ENCODE results near the gene C2orf68. TPM values are rescaled to one million over a fixed set of nuclear protein-coding genes. Genes with fewer than 3 reads are reported as not detected.

C2orf68 gene
- total and polyA plus RNA-seq, 2 of the 13 experiments (the other 11 are each of a cell fraction or from before 2014, with no cell fraction given), result 47.1 to 77.4 TPM

DNA sequence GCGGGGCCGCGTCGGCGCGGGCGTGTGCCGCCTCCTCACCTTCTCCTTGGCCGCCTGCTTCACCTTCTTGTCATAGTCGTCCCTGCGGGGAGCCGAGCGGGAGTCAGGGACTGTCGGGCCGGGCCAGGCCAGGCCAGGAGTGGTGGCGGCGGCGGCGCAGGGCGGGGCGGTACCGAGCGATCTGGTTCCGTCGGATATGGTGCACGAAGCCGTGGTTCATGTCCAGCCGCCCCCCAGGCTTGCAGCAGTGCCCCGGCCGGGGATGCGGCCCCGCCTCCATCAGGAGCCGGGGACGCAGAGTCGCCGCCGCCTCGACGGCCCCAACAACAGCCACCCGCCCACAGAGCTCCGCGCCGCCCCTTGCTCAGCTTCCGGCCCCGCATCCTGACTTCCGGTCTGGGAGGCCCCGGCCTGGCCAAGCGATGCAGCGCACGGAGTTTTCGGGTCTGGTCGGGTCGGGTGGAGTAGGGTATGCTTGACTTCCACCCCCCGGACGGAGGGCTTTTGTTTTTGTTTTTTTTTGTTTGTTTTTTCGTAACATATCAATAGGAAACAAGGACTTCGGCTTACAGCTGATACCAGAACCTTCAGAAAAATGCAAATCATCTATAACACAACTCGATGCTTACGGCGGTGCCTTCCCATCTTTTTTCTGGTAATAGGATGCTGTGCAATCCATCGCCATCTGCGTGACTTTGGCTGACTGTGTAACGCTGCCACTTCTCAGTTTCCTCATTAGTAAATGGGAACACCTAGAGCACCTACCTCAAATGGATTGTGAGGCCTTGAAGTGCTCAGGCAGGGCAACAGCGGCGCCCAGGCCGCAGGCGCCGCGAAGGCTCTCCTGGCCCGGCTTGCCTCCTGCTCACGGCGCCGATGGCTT is at the start of gene C2orf68 (continued):
- 0 out of 2 replicates have a peak, but pooled peaks have one; percentile 46 for TF ChIP-seq ZNF367 (CRISPR knock-in tag; IDR thresholded peaks at IDR 0.05; ENCODE audit: borderline replicate concordance)
- TF ChIP-seq ZNF678 (CRISPR knock-in tag; IDR thresholded peaks at IDR 0.05), result no peak; the same call in 1 of the 2 replicates
- TF ChIP-seq YY1 (IDR thresholded peaks at IDR 0.05; ENCODE audit: insufficient read depth, insufficient replicate concordance, low read depth, low read length), result peak; percentile 82
- TF ChIP-seq, protein P1, sequence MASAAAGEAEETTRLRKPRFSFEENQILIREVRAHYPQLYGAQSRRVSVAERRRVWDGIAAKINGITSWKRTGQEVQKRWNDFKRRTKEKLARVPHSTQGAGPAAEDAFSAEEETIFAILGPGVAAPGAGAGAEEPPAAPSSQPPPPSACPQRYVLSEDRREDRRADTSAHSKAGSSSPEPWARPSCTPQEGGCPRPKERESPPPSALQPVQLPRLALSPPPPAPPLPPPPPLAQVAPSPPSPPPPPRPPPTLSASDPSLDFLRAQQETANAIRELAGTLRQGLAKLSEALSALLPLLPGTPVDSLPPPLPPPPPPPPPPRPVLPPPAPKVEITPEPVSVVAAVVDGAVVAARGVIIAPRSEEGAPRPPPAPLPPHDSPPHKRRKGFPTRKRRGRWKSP (CRISPR knock-in tag; IDR thresholded peaks at IDR 0.05), result peak; percentile 58; the same call in 1 of the 2 replicates
- TF ChIP-seq MTF1 (CRISPR knock-in tag; IDR thresholded peaks at IDR 0.05), result no peak
- TF ChIP-seq, protein P2, sequence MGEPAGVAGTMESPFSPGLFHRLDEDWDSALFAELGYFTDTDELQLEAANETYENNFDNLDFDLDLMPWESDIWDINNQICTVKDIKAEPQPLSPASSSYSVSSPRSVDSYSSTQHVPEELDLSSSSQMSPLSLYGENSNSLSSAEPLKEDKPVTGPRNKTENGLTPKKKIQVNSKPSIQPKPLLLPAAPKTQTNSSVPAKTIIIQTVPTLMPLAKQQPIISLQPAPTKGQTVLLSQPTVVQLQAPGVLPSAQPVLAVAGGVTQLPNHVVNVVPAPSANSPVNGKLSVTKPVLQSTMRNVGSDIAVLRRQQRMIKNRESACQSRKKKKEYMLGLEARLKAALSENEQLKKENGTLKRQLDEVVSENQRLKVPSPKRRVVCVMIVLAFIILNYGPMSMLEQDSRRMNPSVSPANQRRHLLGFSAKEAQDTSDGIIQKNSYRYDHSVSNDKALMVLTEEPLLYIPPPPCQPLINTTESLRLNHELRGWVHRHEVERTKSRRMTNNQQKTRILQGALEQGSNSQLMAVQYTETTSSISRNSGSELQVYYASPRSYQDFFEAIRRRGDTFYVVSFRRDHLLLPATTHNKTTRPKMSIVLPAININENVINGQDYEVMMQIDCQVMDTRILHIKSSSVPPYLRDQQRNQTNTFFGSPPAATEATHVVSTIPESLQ (CRISPR knock-in tag; conservative IDR thresholded peaks at IDR 0.05), result peak; percentile 82
- TF ChIP-seq MTA1 (CRISPR knock-in tag; IDR thresholded peaks at IDR 0.05; ENCODE audit: borderline replicate concordance), result peak; percentile 68; the same call in 1 of the 2 replicates
- TF ChIP-seq, protein P3, sequence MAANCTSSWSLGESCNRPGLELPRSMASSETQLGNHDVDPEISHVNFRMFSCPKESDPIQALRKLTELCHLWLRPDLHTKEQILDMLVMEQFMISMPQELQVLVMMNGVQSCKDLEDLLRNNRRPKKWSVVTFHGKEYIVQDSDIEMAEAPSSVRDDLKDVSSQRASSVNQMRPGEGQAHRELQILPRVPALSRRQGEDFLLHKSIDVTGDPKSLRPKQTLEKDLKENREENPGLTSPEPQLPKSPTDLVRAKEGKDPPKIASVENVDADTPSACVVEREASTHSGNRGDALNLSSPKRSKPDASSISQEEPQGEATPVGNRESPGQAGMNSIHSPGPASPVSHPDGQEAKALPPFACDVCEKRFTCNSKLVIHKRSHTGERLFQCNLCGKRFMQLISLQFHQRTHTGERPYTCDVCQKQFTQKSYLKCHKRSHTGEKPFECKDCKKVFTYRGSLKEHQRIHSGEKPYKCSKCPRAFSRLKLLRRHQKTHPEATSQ (CRISPR knock-in tag; IDR thresholded peaks at IDR 0.05; ENCODE audit: borderline replicate concordance), result no peak
- peak; percentile 79 for TF ChIP-seq ATF7-NPFF (CRISPR knock-in tag; IDR thresholded peaks at IDR 0.05; ENCODE audit: low read depth)
- peak; percentile 95 for TF ChIP-seq POLR2G (IDR thresholded peaks at IDR 0.05; ENCODE audit: low read depth, low read length)
- peak; percentile 60; the same call in 1 of the 2 replicates for TF ChIP-seq ZNF607 (CRISPR knock-in tag; IDR thresholded peaks at IDR 0.05; ENCODE audit: borderline replicate concordance)
- peak; percentile 85 for TF ChIP-seq POLR2AphosphoS5 (IDR thresholded peaks at IDR 0.05; ENCODE audit: low read depth, low read length)
- peak; percentile 6; the same call in 1 of the 2 replicates for TF ChIP-seq ZNF430 (CRISPR knock-in tag; IDR thresholded peaks at IDR 0.05)
- TF ChIP-seq SRF (IDR thresholded peaks at IDR 0.05; ENCODE audit: low read depth, low read length), result peak; percentile 53; the same call in 1 of the 2 replicates
- TF ChIP-seq RFXANK (CRISPR knock-in tag; IDR thresholded peaks at IDR 0.05), result 0 out of 2 replicates have a peak, but pooled peaks have one; percentile 31
- TF ChIP-seq, protein P4, sequence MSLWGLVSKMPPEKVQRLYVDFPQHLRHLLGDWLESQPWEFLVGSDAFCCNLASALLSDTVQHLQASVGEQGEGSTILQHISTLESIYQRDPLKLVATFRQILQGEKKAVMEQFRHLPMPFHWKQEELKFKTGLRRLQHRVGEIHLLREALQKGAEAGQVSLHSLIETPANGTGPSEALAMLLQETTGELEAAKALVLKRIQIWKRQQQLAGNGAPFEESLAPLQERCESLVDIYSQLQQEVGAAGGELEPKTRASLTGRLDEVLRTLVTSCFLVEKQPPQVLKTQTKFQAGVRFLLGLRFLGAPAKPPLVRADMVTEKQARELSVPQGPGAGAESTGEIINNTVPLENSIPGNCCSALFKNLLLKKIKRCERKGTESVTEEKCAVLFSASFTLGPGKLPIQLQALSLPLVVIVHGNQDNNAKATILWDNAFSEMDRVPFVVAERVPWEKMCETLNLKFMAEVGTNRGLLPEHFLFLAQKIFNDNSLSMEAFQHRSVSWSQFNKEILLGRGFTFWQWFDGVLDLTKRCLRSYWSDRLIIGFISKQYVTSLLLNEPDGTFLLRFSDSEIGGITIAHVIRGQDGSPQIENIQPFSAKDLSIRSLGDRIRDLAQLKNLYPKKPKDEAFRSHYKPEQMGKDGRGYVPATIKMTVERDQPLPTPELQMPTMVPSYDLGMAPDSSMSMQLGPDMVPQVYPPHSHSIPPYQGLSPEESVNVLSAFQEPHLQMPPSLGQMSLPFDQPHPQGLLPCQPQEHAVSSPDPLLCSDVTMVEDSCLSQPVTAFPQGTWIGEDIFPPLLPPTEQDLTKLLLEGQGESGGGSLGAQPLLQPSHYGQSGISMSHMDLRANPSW (CRISPR knock-in tag; IDR thresholded peaks at IDR 0.05; ENCODE audit: borderline replicate concordance), result no peak
- TF ChIP-seq RBAK (CRISPR knock-in tag; IDR thresholded peaks at IDR 0.05), result no peak
- TF ChIP-seq GATAD1 (CRISPR knock-in tag; IDR thresholded peaks at IDR 0.05), result peak; percentile 90
- peak; percentile 88 for TF ChIP-seq ZNF782 (CRISPR knock-in tag; IDR thresholded peaks at IDR 0.05; ENCODE audit: borderline replicate concordance)
